ENCODE measurements around the gene PRSS35.
"Not testable (repeated sequence)": the region's sequence is repeated elsewhere in the genome, so short reads cannot be mapped to it uniquely, and the experiment has no call there.

Gene PRSS35

DNA sequence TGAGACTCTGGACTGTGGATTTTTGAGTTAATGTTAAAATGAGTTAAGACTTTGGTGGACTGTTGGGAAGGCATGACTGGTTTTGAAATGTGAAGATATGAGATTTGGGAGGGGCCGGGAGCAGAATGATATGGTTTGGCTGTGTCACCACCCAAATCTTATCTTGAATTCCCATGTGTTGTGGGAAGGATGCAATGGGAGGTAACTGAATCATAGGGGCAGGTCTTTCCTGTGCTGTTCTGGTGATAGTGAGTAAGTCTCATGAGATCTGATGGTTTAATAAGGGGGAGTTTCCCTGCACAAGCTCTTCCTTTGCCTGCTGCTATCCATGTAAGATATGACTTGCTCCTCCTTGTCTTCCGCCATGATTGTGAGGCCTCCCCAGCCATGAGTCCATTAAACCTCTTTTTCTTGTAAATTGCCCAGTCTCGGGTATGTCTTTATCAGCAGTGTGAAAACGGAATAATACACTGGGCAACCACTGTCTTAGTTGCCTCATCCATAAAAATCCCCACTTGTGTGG, 59.4 kb downstream of the PRSS35 start:
- H3K27me3 ChIP-seq (ENCODE audit: control insufficient read depth in 1 of 2, insufficient read depth in 1 of 2, low read length in 2 of 2); H3K14ac ChIP-seq (ENCODE audit: low read length in 2 of 2); H3K4me3 ChIP-seq (ENCODE audit: insufficient read depth in 1 of 2, low read depth in 1 of 2, low read length in 2 of 2); H3K79me1 ChIP-seq (replicated peaks; ENCODE audit: low read length, poor library complexity, severe bottlenecking); H3K23ac ChIP-seq (ENCODE audit: low read length in 2 of 2); H3K4ac ChIP-seq (ENCODE audit: low read depth in 1 of 2, low read length in 2 of 2); H4K91ac ChIP-seq (ENCODE audit: low read length); H2AK5ac ChIP-seq (ENCODE audit: low read length, severe bottlenecking); H3K9me3 ChIP-seq (ENCODE audit: control insufficient read depth, low read length); H3K18ac ChIP-seq (ENCODE audit: low read depth in 1 of 2, low read length in 2 of 2); H2BK5ac ChIP-seq (ENCODE audit: low read depth, low read length, poor library complexity, severe bottlenecking); DNase-seq; H3K9ac ChIP-seq (ENCODE audit: low read length); H3K4me2 ChIP-seq (ENCODE audit: low read length, poor library complexity, severe bottlenecking); H2BK120ac ChIP-seq (ENCODE audit: low read depth, low read length); H3K27ac ChIP-seq (ENCODE audit: low read length, poor library complexity, severe bottlenecking); H3K36me3 ChIP-seq (ENCODE audit: control insufficient read depth in 1 of 2, insufficient read depth in 2 of 2, low read depth in 1 of 2, low read length in 2 of 2); H2BK15ac ChIP-seq (ENCODE audit: low read depth, poor library complexity, severe bottlenecking); H2AFZ ChIP-seq (ENCODE audit: low read depth, low read length); H4K8ac ChIP-seq (ENCODE audit: low read length); H3K4me1 ChIP-seq (ENCODE audit: control insufficient read depth, insufficient read depth, low read depth, low read length); H2BK12ac ChIP-seq (ENCODE audit: low read length in 2 of 2): not testable (repeated sequence)
- WGBS: 93% methylated on average over 4 of the region's 4 CpGs

DNA sequence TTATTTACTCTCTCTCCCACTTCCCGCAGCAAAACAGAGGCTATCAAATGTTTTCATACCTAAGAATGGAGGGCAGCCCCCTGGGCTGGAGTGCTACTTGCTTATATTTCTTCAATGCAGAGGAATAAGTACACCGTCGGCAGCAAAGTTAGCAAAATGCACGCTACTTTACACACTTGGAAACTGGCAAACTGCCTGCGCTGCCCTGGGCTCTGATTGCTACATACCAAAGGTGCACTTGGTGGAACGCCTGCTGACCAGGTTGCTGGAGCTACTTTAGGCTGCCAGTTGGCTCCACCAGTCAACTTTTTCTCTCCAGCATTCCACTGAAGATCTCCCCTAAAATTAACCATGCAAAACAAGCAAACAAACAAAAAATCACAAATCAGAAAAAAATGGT, 62.4 kb downstream of the PRSS35 start:
- H2AK5ac ChIP-seq (ENCODE audit: low read length, severe bottlenecking): no peak overlapping the region
- peaks cover 0 to 6% of the 10 kb centered on the region in 2 experiments for H3K27me3 ChIP-seq (ENCODE audit: control insufficient read depth in 1 of 2, insufficient read depth in 1 of 2, low read length in 2 of 2)
- DNase-seq: no peak
- H3K9me3 ChIP-seq (ENCODE audit: control insufficient read depth, low read length): no peaks in the 10 kb centered on the region
- no peak overlapping the region for H3K23ac ChIP-seq (ENCODE audit: low read length in 2 of 2)
- H3K9ac ChIP-seq (ENCODE audit: low read length): no peak overlapping the region
- H3K36me3 ChIP-seq (ENCODE audit: control insufficient read depth in 1 of 2, insufficient read depth in 2 of 2, low read depth in 1 of 2, low read length in 2 of 2): no peaks in the 10 kb centered on the region
- H2BK12ac ChIP-seq (ENCODE audit: low read length in 2 of 2): no peak overlapping the region
- H4K8ac ChIP-seq (ENCODE audit: low read length): no peak overlapping the region
- H3K14ac ChIP-seq (ENCODE audit: low read length in 2 of 2): no peak overlapping the region
- H2BK15ac ChIP-seq (ENCODE audit: low read depth, poor library complexity, severe bottlenecking): no peak overlapping the region
- no peak overlapping the region for H2AFZ ChIP-seq (ENCODE audit: low read depth, low read length)
- H3K79me1 ChIP-seq (replicated peaks; ENCODE audit: low read length, poor library complexity, severe bottlenecking): no peaks in the 10 kb centered on the region
- H2BK5ac ChIP-seq (ENCODE audit: low read depth, low read length, poor library complexity, severe bottlenecking): no peak overlapping the region
- H3K4me1 ChIP-seq (ENCODE audit: control insufficient read depth, insufficient read depth, low read depth, low read length): peaks cover 2% of the 10 kb centered on the region
- H3K27ac ChIP-seq (ENCODE audit: low read length, poor library complexity, severe bottlenecking): no peak overlapping the region
- no peak overlapping the region for H3K4ac ChIP-seq (ENCODE audit: low read depth in 1 of 2, low read length in 2 of 2)
- H3K4me2 ChIP-seq (ENCODE audit: low read length, poor library complexity, severe bottlenecking): no peak overlapping the region
- no peak overlapping the region for H2BK120ac ChIP-seq (ENCODE audit: low read depth, low read length)
- no peak overlapping the region for H3K4me3 ChIP-seq (ENCODE audit: insufficient read depth in 1 of 2, low read depth in 1 of 2, low read length in 2 of 2)
- H3K18ac ChIP-seq (ENCODE audit: low read depth in 1 of 2, low read length in 2 of 2): no peak overlapping the region
- no peak overlapping the region for H4K91ac ChIP-seq (ENCODE audit: low read length)
- WGBS: 97% methylated on average over 5 of the region's 6 CpGs

Data from mesenchymal stem cell (in vitro differentiated cells and primary cell).